Smooth muscle cell (in vitro differentiated cells): ENCODE measurements around the gene REPIN1. TPM values are rescaled to one million over a fixed set of nuclear protein-coding genes. Genes with fewer than 3 reads are reported as not detected.

Experiments
- DNase-seq: peaks from one replicate; lab custom pipeline; 2025; ENCODE audit not compliant: unreplicated experiment; lab: John Stamatoyannopoulos, UW
- H2AFZ ChIP-seq: fragments of 200-600 bp; sonication (generic); 2 replicates; pipeline ENCODE4 v1.6.0; 2016; ENCODE audit warnings: antibody characterized with exemption, low read depth, mild to moderate bottlenecking
- H3F3A ChIP-seq: fragments of 200-600 bp; sonication (generic); 2 replicates; pipeline ENCODE4 v1.6.0; 2017; ENCODE audit warnings: antibody characterized with exemption, low read depth
- H3K27ac ChIP-seq: fragments of 200-600 bp; sonication (generic); 2 replicates; pipeline ENCODE4 v1.5.1; 2016; ENCODE audit warnings: low read depth, mild to moderate bottlenecking
- H3K27me3 ChIP-seq: fragments of 200-600 bp; sonication (generic); 2 replicates; pipeline ENCODE4 v1.6.1; 2016; ENCODE audit warnings: low read depth, mild to moderate bottlenecking
- H3K36me3 ChIP-seq: fragments of 200-600 bp; sonication (generic); 2 replicates; pipeline ENCODE4 v1.5.1; 2016; ENCODE audit warnings: low read depth
- H3K4me1 ChIP-seq: fragments of 200-600 bp; sonication (generic); 2 replicates; pipeline ENCODE4 v1.5.1; 2016; ENCODE audit warnings: low read depth
- H3K4me2 ChIP-seq: fragments of 200-600 bp; sonication (generic); 2 replicates; pipeline ENCODE4 v1.6.0; 2016; ENCODE audit warnings: mild to moderate bottlenecking
- H3K4me3 ChIP-seq: fragments of 200-600 bp; sonication (generic); 2 replicates; pipeline ENCODE4 v1.5.1; 2016; ENCODE audit warnings: mild to moderate bottlenecking
- H3K79me2 ChIP-seq: fragments of 200-600 bp; sonication (generic); 2 replicates; pipeline ENCODE4 v1.6.0; 2016; ENCODE audit warnings: low read depth, mild to moderate bottlenecking
- H3K9ac ChIP-seq: fragments of 200-600 bp; sonication (generic); 2 replicates; pipeline ENCODE4 v1.6.0; 2016; ENCODE audit warnings: low read depth
- H3K9me3 ChIP-seq: fragments of 200-600 bp; sonication (generic); replicated peaks from 2 replicates; pipeline ENCODE4 v1.5.1; 2016; ENCODE audit warnings: low read depth
- H4K20me1 ChIP-seq: fragments of 200-600 bp; sonication (generic); 2 replicates; pipeline ENCODE4 v1.6.0; 2016; ENCODE audit warnings: low read depth
- CTCF ChIP-seq: fragments of 200-600 bp; sonication (generic); IDR thresholded peaks from 2 replicates; pipeline ENCODE4 v1.5.1; 2017; ENCODE audit warnings: borderline replicate concordance, mild to moderate bottlenecking, antibody characterized with exemption; ENCODE audit not compliant: insufficient read depth, poor library complexity, severe bottlenecking
- WGBS: methylation state at CpG from one replicate; pipeline ENCODE4 v1.1.7; 2016; ENCODE audit warnings: low lambda C conversion rate; 5-methylcytosine and 5-hydroxymethylcytosine counted together
- polyA plus RNA-seq: library from polyadenylated mRNA; unstranded; fragments of >200 nt; fragmentation: Nextera tagmentation; extraction: Ambion mirVana; gene quantifications from 2 replicates; pipeline ENCODE4 v1.2.1, GENCODE V29; 2016
- total RNA-seq: library from RNA; depleted of rRNA; stranded (reverse); fragments of >200 nt; gene quantifications from 2 replicates; pipeline ENCODE4 v1.2.3, GENCODE V29; 2014

The REPIN1 gene
- total and polyA plus RNA-seq, 2 experiments from 2014 or later = 55.5 to 60.9 TPM

GRCh38 chr7:150336746-150337145, 31.9 kb upstream of the REPIN1 start:
- Histone ChIP-seq H3K36me3 (no peaks in the 10 kb centered on the region), H3K4me2 (no peak overlapping the region), H3K27ac (no peak overlapping the region), H3K9me3 (no peaks in the 10 kb centered on the region), H3K27me3 (peaks cover 16% of the 10 kb centered on the region), H3K4me1 (peaks cover 19% of the 10 kb centered on the region), H3F3A (no peaks in the 10 kb centered on the region), H4K20me1 (no peaks in the 10 kb centered on the region), H3K4me3 (no peak overlapping the region), H3K79me2 (no peaks in the 10 kb centered on the region), H2AFZ (no peak overlapping the region), H3K9ac (no peak overlapping the region)
- TF ChIP-seq CTCF = no peak
- WGBS = 97% methylated on average over 14 of the region's 14 CpGs
- no peak for DNase-seq

GRCh38 chr7:150337179-150337578, 31.4 kb upstream of the REPIN1 start:
- no peak overlapping the region for H3K9ac ChIP-seq
- no peak overlapping the region for H3K27ac ChIP-seq
- no peaks in the 10 kb centered on the region for H4K20me1 ChIP-seq
- no peaks in the 10 kb centered on the region for H3F3A ChIP-seq
- no peak overlapping the region for H2AFZ ChIP-seq
- no peaks in the 10 kb centered on the region for H3K36me3 ChIP-seq
- H3K79me2 ChIP-seq = no peaks in the 10 kb centered on the region
- WGBS = 96% methylated on average over 18 of the region's 18 CpGs
- no peak overlapping the region for H3K4me3 ChIP-seq
- peaks cover 19% of the 10 kb centered on the region for H3K4me1 ChIP-seq
- no peaks in the 10 kb centered on the region for H3K9me3 ChIP-seq
- TF ChIP-seq CTCF = no peak
- H3K4me2 ChIP-seq = no peak overlapping the region
- peaks cover 20% of the 10 kb centered on the region for H3K27me3 ChIP-seq
- DNase-seq = no peak

GRCh38 chr7:150337659-150338081, 31.0 kb upstream of the REPIN1 start:
- 90% methylated on average over 6 of the region's 6 CpGs for whole genome bisulfite sequencing
- Histone ChIP-seq H3K9me3 (no peaks in the 10 kb centered on the region), H3K4me3 (no peak overlapping the region)

More at GRCh38 chr7:150337659-150338081, 31.0 kb upstream of the REPIN1 start:
- Histone ChIP-seq H3K27ac (no peak overlapping the region), H3K36me3 (no peaks in the 10 kb centered on the region), H3F3A (no peaks in the 10 kb centered on the region), H3K4me2 (no peak overlapping the region), H4K20me1 (no peaks in the 10 kb centered on the region), H3K9ac (no peak overlapping the region), H3K79me2 (no peaks in the 10 kb centered on the region), H3K27me3 (peaks cover 25% of the 10 kb centered on the region), H3K4me1 (peaks cover 19% of the 10 kb centered on the region), H2AFZ (no peak overlapping the region)
- DNase-seq = no peak
- TF ChIP-seq CTCF = no peak
